Activated CD4-positive, alpha-beta T cell treated with anti-CD3 and anti-CD28 coated beads, Interleukin-2, amount 50 U/mL, for 16 hours (primary cell): Measurements from ENCODE around the gene VEZF1.
A peak's percentile ranks its signal among the peaks of the same experiment; 100 is the strongest.

Experiments used
- DNase-seq: peaks from one replicate; pipeline ENCODE4 v3.0.0-alpha.2; 2020

The VEZF1 gene

GRCh38 chr17:57947369-57947768, 40.7 kb downstream of the VEZF1 start:
- no peak for DNase-seq

GRCh38 chr17:57946798-57947358, 41.2 kb downstream of the VEZF1 start:
- peak; percentile 67 for DNase-seq

- DNase-seq, result no peak
These were observed 41.9 kb downstream of the VEZF1 start for GRCh38 chr17:57945996-57946797.

- no peak for DNase-seq
These were observed 43.1 kb downstream of the VEZF1 start for GRCh38 chr17:57944908-57945307.

GRCh38 chr17:57943645-57944044, 44.4 kb downstream of the VEZF1 start:
- DNase-seq, result no peak

GRCh38 chr17:57943140-57943539, 44.9 kb downstream of the VEZF1 start:
- no peak for DNase-seq

- no peak for DNase-seq
These were observed 46.4 kb downstream of the VEZF1 start for GRCh38 chr17:57941384-57942370.

GRCh38 chr17:57940653-57941329, 47.3 kb downstream of the VEZF1 start:
- no peak for DNase-seq

- DNase-seq, result no peak
These were observed 47.8 kb downstream of the VEZF1 start for GRCh38 chr17:57940231-57940630.

GRCh38 chr17:57939797-57940196, 48.3 kb downstream of the VEZF1 start:
- DNase-seq, result no peak

- no peak for DNase-seq
These were observed 50.0 kb downstream of the VEZF1 start for GRCh38 chr17:57938061-57938502.

GRCh38 chr17:57937492-57937891, 50.6 kb downstream of the VEZF1 start:
- DNase-seq, result no peak

GRCh38 chr17:57935833-57936807, 51.9 kb downstream of the VEZF1 start:
- no peak for DNase-seq

GRCh38 chr17:57931488-57932137, 56.4 kb downstream of the VEZF1 start:
- DNase-seq, result no peak

GRCh38 chr17:57930239-57930638, 57.8 kb downstream of the VEZF1 start:
- no peak for DNase-seq

GRCh38 chr17:57929386-57929785, 58.7 kb downstream of the VEZF1 start:
- no peak for DNase-seq

GRCh38 chr17:57928928-57929327, 59.1 kb downstream of the VEZF1 start:
- DNase-seq, result no peak

GRCh38 chr17:57927048-57927723, 60.9 kb downstream of the VEZF1 start:
- no peak for DNase-seq

- no peak for DNase-seq
These were observed 61.4 kb downstream of the VEZF1 start for GRCh38 chr17:57926723-57927047.

GRCh38 chr17:57925361-57925990, 62.6 kb downstream of the VEZF1 start:
- DNase-seq, result no peak
